ENCODE measurements around the gene KYAT1. TPM values are rescaled to one million over a fixed set of nuclear protein-coding genes. Genes with fewer than 3 reads are reported as not detected.

The KYAT1 gene
- total and polyA plus RNA-seq, 2 of the 13 experiments (the other 11 are each of a cell fraction or from before 2014, with no cell fraction given) = 9.2 to 46.5 TPM

DNA sequence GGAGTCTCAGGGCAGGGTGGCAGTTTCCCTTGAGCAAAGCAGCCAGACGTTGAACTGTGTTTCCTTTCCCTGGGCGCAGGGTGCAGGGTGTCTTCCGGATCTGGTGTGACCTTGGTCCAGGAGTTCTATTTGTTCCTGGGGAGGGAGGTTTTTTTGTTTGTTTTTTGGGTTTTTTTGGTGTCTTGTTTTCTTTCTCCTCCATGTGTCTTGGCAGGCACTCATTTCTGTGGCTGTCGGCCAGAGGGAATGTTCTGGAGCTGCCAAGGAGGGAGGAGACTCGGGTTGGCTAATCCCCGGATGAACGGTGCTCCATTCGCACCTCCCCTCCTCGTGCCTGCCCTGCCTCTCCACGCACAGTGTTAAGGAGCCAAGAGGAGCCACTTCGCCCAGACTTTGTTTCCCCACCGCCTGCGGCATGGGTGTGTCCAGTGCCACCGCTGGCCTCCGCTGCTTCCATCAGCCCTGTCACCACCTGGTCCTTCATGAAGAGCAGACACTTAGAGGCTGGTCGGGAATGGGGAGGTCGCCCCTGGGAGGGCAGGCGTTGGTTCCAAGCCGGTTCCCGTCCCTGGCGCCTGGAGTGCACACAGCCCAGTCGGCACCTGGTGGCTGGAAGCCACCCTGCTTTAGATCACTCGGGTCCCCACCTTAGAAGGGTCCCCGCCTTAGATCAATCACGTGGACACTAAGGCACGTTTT lies 35.5 kb upstream of the KYAT1 start (continued):
- TF ChIP-seq, protein P1, sequence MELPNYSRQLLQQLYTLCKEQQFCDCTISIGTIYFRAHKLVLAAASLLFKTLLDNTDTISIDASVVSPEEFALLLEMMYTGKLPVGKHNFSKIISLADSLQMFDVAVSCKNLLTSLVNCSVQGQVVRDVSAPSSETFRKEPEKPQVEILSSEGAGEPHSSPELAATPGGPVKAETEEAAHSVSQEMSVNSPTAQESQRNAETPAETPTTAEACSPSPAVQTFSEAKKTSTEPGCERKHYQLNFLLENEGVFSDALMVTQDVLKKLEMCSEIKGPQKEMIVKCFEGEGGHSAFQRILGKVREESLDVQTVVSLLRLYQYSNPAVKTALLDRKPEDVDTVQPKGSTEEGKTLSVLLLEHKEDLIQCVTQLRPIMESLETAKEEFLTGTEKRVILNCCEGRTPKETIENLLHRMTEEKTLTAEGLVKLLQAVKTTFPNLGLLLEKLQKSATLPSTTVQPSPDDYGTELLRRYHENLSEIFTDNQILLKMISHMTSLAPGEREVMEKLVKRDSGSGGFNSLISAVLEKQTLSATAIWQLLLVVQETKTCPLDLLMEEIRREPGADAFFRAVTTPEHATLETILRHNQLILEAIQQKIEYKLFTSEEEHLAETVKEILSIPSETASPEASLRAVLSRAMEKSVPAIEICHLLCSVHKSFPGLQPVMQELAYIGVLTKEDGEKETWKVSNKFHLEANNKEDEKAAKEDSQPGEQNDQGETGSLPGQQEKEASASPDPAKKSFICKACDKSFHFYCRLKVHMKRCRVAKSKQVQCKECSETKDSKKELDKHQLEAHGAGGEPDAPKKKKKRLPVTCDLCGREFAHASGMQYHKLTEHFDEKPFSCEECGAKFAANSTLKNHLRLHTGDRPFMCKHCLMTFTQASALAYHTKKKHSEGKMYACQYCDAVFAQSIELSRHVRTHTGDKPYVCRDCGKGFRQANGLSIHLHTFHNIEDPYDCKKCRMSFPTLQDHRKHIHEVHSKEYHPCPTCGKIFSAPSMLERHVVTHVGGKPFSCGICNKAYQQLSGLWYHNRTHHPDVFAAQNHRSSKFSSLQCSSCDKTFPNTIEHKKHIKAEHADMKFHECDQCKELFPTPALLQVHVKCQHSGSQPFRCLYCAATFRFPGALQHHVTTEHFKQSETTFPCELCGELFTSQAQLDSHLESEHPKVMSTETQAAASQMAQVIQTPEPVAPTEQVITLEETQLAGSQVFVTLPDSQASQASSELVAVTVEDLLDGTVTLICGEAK (IDR thresholded peaks at IDR 0.05) = no peak
- TF ChIP-seq, protein P1 (CRISPR knock-in tag; IDR thresholded peaks at IDR 0.05) = peak; percentile 68
- peak; percentile 60; the same call in 1 of the 2 replicates for TF ChIP-seq KLF12 (CRISPR knock-in tag; IDR thresholded peaks at IDR 0.05; ENCODE audit: borderline replicate concordance)
- TF ChIP-seq ZMAT3 (CRISPR knock-in tag; conservative IDR thresholded peaks at IDR 0.05) = 0 out of 2 replicates have a peak, but pooled peaks have one; percentile 45
- TF ChIP-seq RARA (CRISPR knock-in tag; IDR thresholded peaks at IDR 0.05) = peak; percentile 80
- TF ChIP-seq ZNF746 (CRISPR knock-in tag; IDR thresholded peaks at IDR 0.05) = peak; percentile 79; the same call in 1 of the 2 replicates
- TF ChIP-seq ZFP82 (CRISPR knock-in tag; IDR thresholded peaks at IDR 0.05; ENCODE audit: borderline replicate concordance) = 0 out of 2 replicates have a peak, but pooled peaks have one; percentile 30
- peak; percentile 74 for TF ChIP-seq HDAC2 (CRISPR knock-in tag; IDR thresholded peaks at IDR 0.05)
- peak; percentile 70 for TF ChIP-seq SAP130 (CRISPR knock-in tag; IDR thresholded peaks at IDR 0.05; ENCODE audit: low read depth)
- peak; percentile 72; the same call in 1 of the 2 replicates for TF ChIP-seq TBX2 (CRISPR knock-in tag; IDR thresholded peaks at IDR 0.05; ENCODE audit: borderline replicate concordance)
- TF ChIP-seq NFKB2 (CRISPR knock-in tag; IDR thresholded peaks at IDR 0.05; ENCODE audit: borderline replicate concordance) = peak; percentile 91
- TF ChIP-seq SMARCE1 (IDR thresholded peaks at IDR 0.05; ENCODE audit: borderline replicate concordance) = no peak
- peak; percentile 58; the same call in 1 of the 2 replicates for TF ChIP-seq ZNF607 (CRISPR knock-in tag; IDR thresholded peaks at IDR 0.05; ENCODE audit: borderline replicate concordance)
- TF ChIP-seq FOXK2 (IDR thresholded peaks at IDR 0.05) = no peak
- TF ChIP-seq ZNF788 (CRISPR knock-in tag; IDR thresholded peaks at IDR 0.05; ENCODE audit: borderline replicate concordance) = peak; percentile 37; the same call in 1 of the 2 replicates
- peak; percentile 24; the same call in 1 of the 2 replicates for TF ChIP-seq NR2F6 (IDR thresholded peaks at IDR 0.05)
- TF ChIP-seq NR2F6 (CRISPR knock-in tag; IDR thresholded peaks at IDR 0.05) = peak; percentile 59; the same call in 1 of the 2 replicates
- 0 out of 2 replicates have a peak, but pooled peaks have one; percentile 40 for TF ChIP-seq ZNF605 (CRISPR knock-in tag; IDR thresholded peaks at IDR 0.05)
- peak; percentile 67 for TF ChIP-seq FOXA3 (CRISPR knock-in tag; IDR thresholded peaks at IDR 0.05)
- no peak for TF ChIP-seq NONO (IDR thresholded peaks at IDR 0.05)
- peak; percentile 60; the same call in 1 of the 2 replicates for TF ChIP-seq NONO (CRISPR knock-in tag; conservative IDR thresholded peaks at IDR 0.05)
- TF ChIP-seq FOXO1 (CRISPR knock-in tag; IDR thresholded peaks at IDR 0.05) = peak; percentile 23; the same call in 1 of the 2 replicates
- TF ChIP-seq, protein P2, sequence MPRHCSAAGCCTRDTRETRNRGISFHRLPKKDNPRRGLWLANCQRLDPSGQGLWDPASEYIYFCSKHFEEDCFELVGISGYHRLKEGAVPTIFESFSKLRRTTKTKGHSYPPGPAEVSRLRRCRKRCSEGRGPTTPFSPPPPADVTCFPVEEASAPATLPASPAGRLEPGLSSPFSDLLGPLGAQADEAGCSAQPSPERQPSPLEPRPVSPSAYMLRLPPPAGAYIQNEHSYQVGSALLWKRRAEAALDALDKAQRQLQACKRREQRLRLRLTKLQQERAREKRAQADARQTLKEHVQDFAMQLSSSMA (CRISPR knock-in tag; IDR thresholded peaks at IDR 0.05) = 0 out of 2 replicates have a peak, but pooled peaks have one; percentile 61
